GM19467 (cell line): ENCODE results near the gene RPUSD3.
"Not testable (repeated sequence)": the region's sequence is repeated elsewhere in the genome, so short reads cannot be mapped to it uniquely, and the experiment has no call there.

Source experiments
- ATAC-seq: cut with Tn5 transposase; IDR thresholded peaks from one replicate; pipeline ENCODE4 v1.9.1; 2021; ENCODE audit warnings: mild to moderate bottlenecking, moderate library complexity; ENCODE audit not compliant: unreplicated experiment

RPUSD3 gene

DNA sequence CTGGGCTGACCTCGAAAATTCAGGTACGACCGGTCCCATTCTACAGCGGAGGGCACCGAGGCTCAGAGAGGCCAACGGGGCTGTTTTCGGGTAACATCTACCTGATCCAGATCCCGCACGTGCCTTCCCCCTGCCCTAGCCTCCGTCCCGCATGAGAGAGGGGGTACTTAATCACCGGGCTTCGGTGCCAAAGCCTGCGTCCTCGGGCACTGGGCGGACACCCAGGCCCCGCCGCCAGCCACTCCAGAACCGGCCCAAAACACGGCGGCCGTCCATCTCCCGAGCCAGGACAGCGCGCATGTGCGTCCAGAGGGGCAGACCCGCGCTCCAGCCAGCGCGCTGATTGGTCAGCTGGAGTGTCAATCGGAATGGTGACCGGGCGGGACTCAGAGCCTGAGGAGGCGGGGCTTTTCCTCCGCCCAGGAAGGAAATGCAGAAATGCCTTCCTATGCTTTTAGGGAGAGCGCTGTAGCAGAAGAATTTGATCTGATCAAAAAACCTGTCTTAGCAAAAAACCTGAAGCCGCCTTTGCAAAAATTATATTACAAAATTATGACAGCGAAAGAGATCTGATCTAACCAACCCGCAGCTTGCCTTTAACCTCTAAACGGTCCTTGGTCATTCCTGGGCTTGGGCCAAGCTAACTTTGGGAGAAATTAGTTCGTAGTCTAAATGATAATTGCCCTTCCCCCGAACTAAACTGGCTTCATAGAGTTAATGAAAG lies at the start of gene RPUSD3:
RPUSD3 (minus strand) TSS at position 294 of the 724 bp plus-strand sequence; CDS start at position 276, 18 bp downstream.
- peak; percentile 97 for ATAC-seq

DNA sequence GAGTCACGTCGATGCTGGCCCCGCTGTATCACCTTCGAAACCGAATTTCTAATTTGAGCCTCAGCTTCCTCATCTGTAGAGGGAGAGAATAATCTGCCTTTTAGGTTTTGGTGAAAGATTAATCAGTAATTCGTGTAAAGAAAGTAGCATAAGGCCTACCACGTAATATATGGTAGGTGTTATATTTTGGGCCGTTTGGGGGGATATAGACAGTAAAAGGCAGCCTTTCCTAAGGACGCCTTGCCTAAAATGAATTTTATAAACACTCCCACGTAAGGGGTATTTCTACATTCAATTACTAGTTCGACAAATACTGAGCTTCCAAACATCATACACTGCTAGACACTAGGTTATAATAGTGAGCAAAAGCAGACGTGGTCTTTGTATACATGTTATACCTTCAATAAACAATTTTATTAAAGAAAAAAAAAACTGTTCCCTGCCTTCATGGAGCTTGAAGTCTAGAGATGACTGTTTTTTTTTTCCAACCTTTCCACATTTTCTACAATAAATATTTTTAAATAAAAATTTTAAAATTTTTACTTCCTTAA lies 47.3 kb upstream of the RPUSD3 start:
- no peak for ATAC-seq

GRCh38 chr3:9890249-9891071 lies 46.7 kb upstream of the RPUSD3 start, which contains the start of gene JAGN1:
Gene JAGN1, plus strand, starts transcription at chr3:9890610. Its CDS starts 113 bp downstream, at chr3:9890723.
- peak; percentile 74 for ATAC-seq

- no peak for ATAC-seq
Measured at GRCh38 chr3:9889405-9889804, 45.6 kb upstream of the RPUSD3 start.

DNA sequence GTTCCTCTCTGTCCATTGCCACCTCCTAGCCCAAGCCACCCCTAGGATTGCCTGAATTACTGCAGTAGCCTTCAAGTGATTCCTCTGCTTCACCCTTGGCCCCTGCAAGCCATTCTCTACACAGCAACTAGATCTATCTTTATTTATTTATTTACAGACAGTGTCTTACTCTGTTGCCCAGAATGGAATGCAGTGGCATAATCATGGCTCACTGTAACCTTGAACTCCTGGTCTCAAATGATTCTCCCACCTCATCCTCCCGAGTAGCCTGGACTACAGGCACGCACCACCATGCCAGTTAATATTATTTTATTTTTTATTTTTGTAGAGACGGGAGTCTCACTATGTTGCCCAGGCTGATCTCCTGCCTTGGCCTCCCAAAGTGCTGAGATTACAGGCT lies 44.7 kb upstream of the RPUSD3 start:
- no peak for ATAC-seq

DNA sequence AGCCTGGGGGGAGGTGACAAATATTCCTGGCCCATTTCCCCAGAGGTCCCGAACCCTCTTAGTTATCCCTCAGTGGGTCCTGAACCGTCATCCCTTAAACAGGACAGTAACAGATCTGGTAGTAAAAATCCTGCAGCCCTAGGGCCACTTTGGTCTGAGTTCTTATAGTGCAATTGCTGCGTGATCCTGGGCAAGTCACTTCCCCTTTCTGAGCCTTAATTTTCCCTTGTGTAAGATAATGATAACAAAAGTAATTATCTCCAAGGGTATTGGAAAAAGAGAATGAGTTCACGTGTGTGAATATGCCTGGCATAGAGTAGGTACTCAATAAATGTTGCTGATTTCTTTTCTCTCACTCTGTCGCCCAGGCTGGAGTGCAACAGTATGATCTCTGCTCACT lies 43.7 kb upstream of the RPUSD3 start:
- ATAC-seq = no peak

DNA sequence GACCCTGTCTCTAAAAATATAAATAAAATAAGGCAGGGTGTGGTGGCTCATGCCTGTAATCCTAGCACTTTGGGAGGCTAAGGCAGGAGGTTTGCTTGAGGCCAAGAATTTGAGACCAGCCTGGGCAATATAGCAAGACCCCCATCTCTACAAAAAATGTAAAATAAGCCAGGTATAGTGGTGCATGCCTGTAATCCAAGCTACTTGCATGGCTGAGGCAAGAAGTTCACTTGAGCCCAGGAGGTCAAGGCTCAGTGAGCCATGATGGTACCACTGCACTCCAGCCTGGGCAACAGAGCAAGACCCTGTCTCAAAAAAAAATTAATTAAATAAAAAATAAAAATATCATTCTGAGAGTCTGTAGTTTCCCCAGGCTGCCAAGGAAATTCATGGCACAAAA lies 42.5 kb upstream of the RPUSD3 start:
- ATAC-seq = no peak

GRCh38 chr3:9884555-9885165 lies 40.9 kb upstream of the RPUSD3 start:
- ATAC-seq = no peak

- no peak for ATAC-seq
Measured at GRCh38 chr3:9883706-9884554, 40.1 kb upstream of the RPUSD3 start.

GRCh38 chr3:9881441-9881840 lies 37.6 kb upstream of the RPUSD3 start:
- no peak for ATAC-seq

GRCh38 chr3:9879830-9880549 lies 36.2 kb upstream of the RPUSD3 start, which contains the start of gene CIDEC:
Gene CIDEC, minus strand, starts transcription at chr3:9880253. Its CDS starts 1,767 bp downstream, at chr3:9878486.
- no peak for ATAC-seq

- no peak for ATAC-seq
Measured at GRCh38 chr3:9878700-9879099, 34.9 kb upstream of the RPUSD3 start.

- no peak for ATAC-seq
Measured at GRCh38 chr3:9876991-9877390, 33.2 kb upstream of the RPUSD3 start.

DNA sequence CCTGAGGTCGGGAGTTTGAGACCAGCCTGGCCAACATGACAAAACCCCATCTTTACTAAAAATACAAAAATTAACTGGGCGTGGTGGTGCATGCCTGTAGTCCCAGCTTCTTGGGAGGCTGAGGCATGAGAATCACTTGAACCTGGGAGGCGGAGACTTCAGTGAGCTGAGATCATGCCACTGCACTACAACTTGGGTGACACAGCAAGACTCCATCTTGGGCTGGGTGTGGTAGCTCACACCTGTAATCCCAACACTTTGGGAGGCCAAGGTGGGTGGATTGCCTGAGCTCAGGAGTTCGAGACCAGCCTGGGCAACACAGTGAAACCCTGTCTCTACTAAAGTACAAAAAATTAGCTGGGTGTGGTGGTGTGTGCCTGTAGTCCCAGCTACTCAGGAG lies 32.4 kb upstream of the RPUSD3 start:
- ATAC-seq = not testable (repeated sequence)

- ATAC-seq = no peak
Measured at GRCh38 chr3:9875448-9875847, 31.6 kb upstream of the RPUSD3 start.

DNA sequence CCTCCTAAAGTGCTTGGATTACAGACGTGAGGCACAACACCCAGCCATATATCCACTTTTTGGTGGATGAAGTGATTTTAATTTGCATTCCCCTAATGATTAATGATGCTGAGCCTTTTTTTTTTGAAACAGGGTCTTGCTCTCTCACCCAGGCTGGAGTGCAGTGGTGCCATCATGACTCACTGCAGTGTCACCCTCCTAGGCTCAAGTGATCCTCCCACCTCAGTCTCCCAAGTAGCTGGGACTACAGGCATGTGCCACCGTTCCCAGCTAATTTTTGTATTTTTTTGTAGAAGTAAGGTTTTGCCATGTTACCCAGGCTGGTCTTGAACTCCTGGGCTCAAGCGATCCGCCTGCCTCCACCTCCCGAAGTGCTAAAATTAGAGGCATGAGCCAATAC lies 28.3 kb upstream of the RPUSD3 start:
- ATAC-seq = not testable (repeated sequence)

GRCh38 chr3:9870978-9871377 lies 27.2 kb upstream of the RPUSD3 start:
- ATAC-seq = no peak

DNA sequence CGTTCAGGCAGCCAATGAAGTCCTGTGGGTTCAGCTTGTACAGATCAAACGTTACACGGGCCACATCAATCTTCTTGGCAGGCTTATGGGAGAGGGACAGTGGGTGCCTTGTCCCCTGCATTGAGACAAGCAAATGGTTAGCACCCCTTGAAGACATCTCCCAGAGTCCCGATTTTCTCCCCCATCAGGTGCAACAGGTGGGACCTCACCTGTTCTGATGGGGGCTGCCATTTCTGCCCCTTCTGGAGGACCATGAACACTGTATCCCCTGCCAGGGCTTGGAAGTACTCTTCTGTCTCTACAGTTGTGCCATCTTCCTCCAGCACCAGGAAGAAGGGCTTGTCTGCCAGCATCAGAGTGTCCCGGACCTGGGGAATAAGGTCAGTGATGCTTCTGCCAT lies 26.1 kb upstream of the RPUSD3 start:
- ATAC-seq = no peak

- no peak for ATAC-seq
Measured at GRCh38 chr3:9867106-9867505, 23.3 kb upstream of the RPUSD3 start.

DNA sequence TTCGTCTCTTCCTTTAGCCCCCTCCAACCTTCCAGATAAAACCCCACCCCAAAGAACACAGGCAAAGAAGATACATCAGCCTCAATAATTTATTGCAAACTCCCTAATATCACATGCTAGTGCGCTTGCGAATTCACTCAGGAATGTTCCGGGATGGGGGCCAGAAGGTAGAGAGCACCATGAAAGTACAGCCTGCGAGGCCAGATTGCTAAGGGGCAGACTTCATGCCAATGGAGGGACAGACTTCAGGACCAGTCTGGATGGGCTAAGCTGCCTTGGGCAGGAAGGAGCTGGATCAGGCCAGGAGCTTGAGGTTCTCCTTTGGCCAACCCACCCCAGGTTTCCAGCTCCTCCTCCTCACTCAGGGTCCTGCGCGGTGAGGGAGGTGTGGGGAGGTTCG lies 22.8 kb upstream of the RPUSD3 start:
- ATAC-seq = no peak
